HEK293 (cell line): ENCODE measurements around the gene CSTPP1.
A peak's percentile ranks its signal among the peaks of the same experiment; 100 is the strongest.

Experiments used
- BCL11B ChIP-seq: fragments of 450-650 bp; formaldehyde crosslinking; IDR thresholded peaks from 2 replicates; pipeline ENCODE4 v1.5.1; 2016; ENCODE audit warnings: low read depth, missing biosample characterization, missing genetic modification characterization
- FEZF1 ChIP-seq: fragments of 450-650 bp; formaldehyde crosslinking; IDR thresholded peaks from 2 replicates; pipeline ENCODE4 v1.5.1; 2016; ENCODE audit warnings: missing biosample characterization, missing genetic modification characterization
- HOXD13 ChIP-seq: sonication (generic); formaldehyde crosslinking; IDR thresholded peaks from 2 replicates; pipeline ENCODE4 v1.8.0; 2022; ENCODE audit warnings: missing genetic modification reagents, borderline replicate concordance
- PRDM1 ChIP-seq: fragments of 450-650 bp; formaldehyde crosslinking; IDR thresholded peaks from 2 replicates; pipeline ENCODE4; 2016; ENCODE audit warnings: missing biosample characterization, missing genetic modification characterization
- SALL2 ChIP-seq: fragments of 450-650 bp; formaldehyde crosslinking; IDR thresholded peaks from 2 replicates; pipeline ENCODE4 v1.5.0; 2017; ENCODE audit warnings: missing biosample characterization, mild to moderate bottlenecking, missing genetic modification characterization, borderline replicate concordance
- ZFP69B ChIP-seq: fragments of 450-650 bp; formaldehyde crosslinking; IDR thresholded peaks from 2 replicates; pipeline ENCODE4 v1.5.1; 2016; ENCODE audit warnings: missing biosample characterization, missing genetic modification characterization
- ZNF112 ChIP-seq: fragments of 450-650 bp; formaldehyde crosslinking; IDR thresholded peaks from 2 replicates; pipeline ENCODE4 v1.5.0; 2017; ENCODE audit warnings: missing biosample characterization, missing genetic modification characterization
- ZNF184 ChIP-seq: fragments of 450-650 bp; IDR thresholded peaks from 2 replicates; pipeline ENCODE4 v1.5.1; 2018; ENCODE audit warnings: missing biosample characterization, mild to moderate bottlenecking, missing genetic modification characterization
- ZNF221 ChIP-seq: fragments of 450-650 bp; formaldehyde crosslinking; IDR thresholded peaks from 2 replicates; pipeline ENCODE4 v1.5.1; 2017; ENCODE audit warnings: missing biosample characterization, missing genetic modification characterization, borderline replicate concordance
- ZNF501 ChIP-seq: fragments of 450-650 bp; formaldehyde crosslinking; IDR thresholded peaks from 2 replicates; pipeline ENCODE4 v1.5.1; 2016; ENCODE audit warnings: missing biosample characterization, missing genetic modification characterization
- ZNF544 ChIP-seq: fragments of 450-650 bp; formaldehyde crosslinking; IDR thresholded peaks from 2 replicates; pipeline ENCODE4 v1.5.0; 2017; ENCODE audit warnings: missing biosample characterization, missing genetic modification characterization
- ZNF548 ChIP-seq: fragments of 450-650 bp; formaldehyde crosslinking; IDR thresholded peaks from 2 replicates; pipeline ENCODE4 v1.5.1; 2016; ENCODE audit warnings: missing biosample characterization, missing genetic modification characterization
- ZNF585B ChIP-seq: fragments of 450-650 bp; formaldehyde crosslinking; IDR thresholded peaks from 2 replicates; pipeline ENCODE4 v1.5.1; 2016; ENCODE audit warnings: missing biosample characterization, missing genetic modification characterization
- ZNF701 ChIP-seq: fragments of 450-650 bp; formaldehyde crosslinking; IDR thresholded peaks from 2 replicates; pipeline ENCODE4 v1.5.1; 2016; ENCODE audit warnings: missing biosample characterization, missing genetic modification characterization
- ZNF776 ChIP-seq: fragments of 450-650 bp; formaldehyde crosslinking; IDR thresholded peaks from 2 replicates; pipeline ENCODE4 v1.5.0; 2017; ENCODE audit warnings: missing biosample characterization, missing genetic modification characterization, borderline replicate concordance
- TF ChIP-seq, protein P1 (sequence below): fragments of 450-650 bp; IDR thresholded peaks from 2 replicates; pipeline ENCODE4 v1.5.1; 2018; ENCODE audit warnings: missing biosample characterization, missing genetic modification characterization
- TF ChIP-seq, protein P2 (sequence below): fragments of 450-650 bp; formaldehyde crosslinking; IDR thresholded peaks from 2 replicates; pipeline ENCODE4 v1.5.1; 2016; ENCODE audit warnings: missing biosample characterization, missing genetic modification characterization
- TF ChIP-seq, protein P3 (sequence below): fragments of 450-650 bp; formaldehyde crosslinking; IDR thresholded peaks from 2 replicates; pipeline ENCODE4 v1.5.1; 2016; ENCODE audit warnings: missing biosample characterization, missing genetic modification characterization
- TF ChIP-seq, protein P4 (sequence below): fragments of 450-650 bp; formaldehyde crosslinking; IDR thresholded peaks from 2 replicates; pipeline ENCODE4 v1.5.1; 2017; ENCODE audit warnings: missing biosample characterization, missing genetic modification characterization
- TF ChIP-seq, protein P5 (sequence below): IDR thresholded peaks from 2 replicates; pipeline ENCODE4 v1.6.1; 2011; ENCODE audit warnings: mild to moderate bottlenecking, low read depth, low read length, borderline replicate concordance
- TF ChIP-seq, protein P6 (sequence below): fragments of 450-650 bp; formaldehyde crosslinking; conservative IDR thresholded peaks from 2 replicates; pipeline ENCODE4 v1.5.1; 2016; ENCODE audit warnings: low read depth, missing biosample characterization, missing genetic modification characterization

The CSTPP1 gene

DNA sequence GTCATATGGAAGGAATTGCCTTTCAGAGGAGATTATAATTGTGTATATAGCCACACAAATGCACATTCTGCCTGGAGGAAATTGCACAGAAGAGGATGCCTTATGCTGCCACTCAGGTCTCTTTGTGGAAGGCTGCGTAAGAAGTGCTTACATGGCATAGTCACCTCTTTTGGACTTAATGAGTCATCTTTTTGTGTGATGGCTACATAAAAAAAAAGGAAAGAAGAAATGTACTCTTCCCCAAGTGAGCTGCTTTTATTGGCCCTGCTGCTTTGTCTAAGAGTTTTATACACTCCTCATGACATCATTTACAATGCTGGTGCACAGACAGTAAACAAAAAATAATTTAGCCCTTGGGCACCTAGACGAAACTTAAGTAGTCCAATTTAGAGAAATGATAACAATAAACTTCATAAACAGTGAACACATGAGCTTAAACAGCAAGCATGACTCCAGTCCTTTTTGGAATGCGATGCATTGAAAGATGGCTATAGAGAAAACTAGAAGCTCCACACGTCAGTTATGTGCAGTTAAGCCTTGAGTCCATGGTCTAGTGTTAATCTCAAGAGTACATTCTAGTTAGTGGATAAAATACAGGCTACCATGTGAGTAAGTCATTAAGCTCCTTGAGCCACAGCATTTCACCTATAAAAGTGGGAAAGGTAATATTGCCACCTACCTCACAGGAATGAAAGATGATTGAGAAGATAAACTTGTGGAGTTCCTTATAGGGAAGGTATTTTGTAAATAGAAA, 12.0 kb downstream of the CSTPP1 start (continued):
- no peak for TF ChIP-seq PRDM1 (tag by site-specific recombination)
- TF ChIP-seq, protein P1, sequence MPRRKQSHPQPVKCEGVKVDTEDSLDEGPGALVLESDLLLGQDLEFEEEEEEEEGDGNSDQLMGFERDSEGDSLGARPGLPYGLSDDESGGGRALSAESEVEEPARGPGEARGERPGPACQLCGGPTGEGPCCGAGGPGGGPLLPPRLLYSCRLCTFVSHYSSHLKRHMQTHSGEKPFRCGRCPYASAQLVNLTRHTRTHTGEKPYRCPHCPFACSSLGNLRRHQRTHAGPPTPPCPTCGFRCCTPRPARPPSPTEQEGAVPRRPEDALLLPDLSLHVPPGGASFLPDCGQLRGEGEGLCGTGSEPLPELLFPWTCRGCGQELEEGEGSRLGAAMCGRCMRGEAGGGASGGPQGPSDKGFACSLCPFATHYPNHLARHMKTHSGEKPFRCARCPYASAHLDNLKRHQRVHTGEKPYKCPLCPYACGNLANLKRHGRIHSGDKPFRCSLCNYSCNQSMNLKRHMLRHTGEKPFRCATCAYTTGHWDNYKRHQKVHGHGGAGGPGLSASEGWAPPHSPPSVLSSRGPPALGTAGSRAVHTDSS (tag by site-specific recombination), result no peak
- TF ChIP-seq ZNF544 (tag by site-specific recombination), result no peak
- TF ChIP-seq, protein P2, sequence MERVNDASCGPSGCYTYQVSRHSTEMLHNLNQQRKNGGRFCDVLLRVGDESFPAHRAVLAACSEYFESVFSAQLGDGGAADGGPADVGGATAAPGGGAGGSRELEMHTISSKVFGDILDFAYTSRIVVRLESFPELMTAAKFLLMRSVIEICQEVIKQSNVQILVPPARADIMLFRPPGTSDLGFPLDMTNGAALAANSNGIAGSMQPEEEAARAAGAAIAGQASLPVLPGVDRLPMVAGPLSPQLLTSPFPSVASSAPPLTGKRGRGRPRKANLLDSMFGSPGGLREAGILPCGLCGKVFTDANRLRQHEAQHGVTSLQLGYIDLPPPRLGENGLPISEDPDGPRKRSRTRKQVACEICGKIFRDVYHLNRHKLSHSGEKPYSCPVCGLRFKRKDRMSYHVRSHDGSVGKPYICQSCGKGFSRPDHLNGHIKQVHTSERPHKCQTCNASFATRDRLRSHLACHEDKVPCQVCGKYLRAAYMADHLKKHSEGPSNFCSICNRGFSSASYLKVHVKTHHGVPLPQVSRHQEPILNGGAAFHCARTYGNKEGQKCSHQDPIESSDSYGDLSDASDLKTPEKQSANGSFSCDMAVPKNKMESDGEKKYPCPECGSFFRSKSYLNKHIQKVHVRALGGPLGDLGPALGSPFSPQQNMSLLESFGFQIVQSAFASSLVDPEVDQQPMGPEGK (tag by site-specific recombination), result no peak; the same call in 1 of the 2 replicates
- TF ChIP-seq ZNF184 (tag by site-specific recombination), result peak; percentile 90
- TF ChIP-seq ZFP69B (tag by site-specific recombination), result 0 out of 2 replicates have a peak, but pooled peaks have one; percentile 54
- no peak for TF ChIP-seq ZNF776 (tag by site-specific recombination)
- TF ChIP-seq, protein P3, sequence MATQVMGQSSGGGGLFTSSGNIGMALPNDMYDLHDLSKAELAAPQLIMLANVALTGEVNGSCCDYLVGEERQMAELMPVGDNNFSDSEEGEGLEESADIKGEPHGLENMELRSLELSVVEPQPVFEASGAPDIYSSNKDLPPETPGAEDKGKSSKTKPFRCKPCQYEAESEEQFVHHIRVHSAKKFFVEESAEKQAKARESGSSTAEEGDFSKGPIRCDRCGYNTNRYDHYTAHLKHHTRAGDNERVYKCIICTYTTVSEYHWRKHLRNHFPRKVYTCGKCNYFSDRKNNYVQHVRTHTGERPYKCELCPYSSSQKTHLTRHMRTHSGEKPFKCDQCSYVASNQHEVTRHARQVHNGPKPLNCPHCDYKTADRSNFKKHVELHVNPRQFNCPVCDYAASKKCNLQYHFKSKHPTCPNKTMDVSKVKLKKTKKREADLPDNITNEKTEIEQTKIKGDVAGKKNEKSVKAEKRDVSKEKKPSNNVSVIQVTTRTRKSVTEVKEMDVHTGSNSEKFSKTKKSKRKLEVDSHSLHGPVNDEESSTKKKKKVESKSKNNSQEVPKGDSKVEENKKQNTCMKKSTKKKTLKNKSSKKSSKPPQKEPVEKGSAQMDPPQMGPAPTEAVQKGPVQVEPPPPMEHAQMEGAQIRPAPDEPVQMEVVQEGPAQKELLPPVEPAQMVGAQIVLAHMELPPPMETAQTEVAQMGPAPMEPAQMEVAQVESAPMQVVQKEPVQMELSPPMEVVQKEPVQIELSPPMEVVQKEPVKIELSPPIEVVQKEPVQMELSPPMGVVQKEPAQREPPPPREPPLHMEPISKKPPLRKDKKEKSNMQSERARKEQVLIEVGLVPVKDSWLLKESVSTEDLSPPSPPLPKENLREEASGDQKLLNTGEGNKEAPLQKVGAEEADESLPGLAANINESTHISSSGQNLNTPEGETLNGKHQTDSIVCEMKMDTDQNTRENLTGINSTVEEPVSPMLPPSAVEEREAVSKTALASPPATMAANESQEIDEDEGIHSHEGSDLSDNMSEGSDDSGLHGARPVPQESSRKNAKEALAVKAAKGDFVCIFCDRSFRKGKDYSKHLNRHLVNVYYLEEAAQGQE (tag by site-specific recombination), result no peak
- no peak for TF ChIP-seq ZNF112 (tag by site-specific recombination)
- TF ChIP-seq, protein P4, sequence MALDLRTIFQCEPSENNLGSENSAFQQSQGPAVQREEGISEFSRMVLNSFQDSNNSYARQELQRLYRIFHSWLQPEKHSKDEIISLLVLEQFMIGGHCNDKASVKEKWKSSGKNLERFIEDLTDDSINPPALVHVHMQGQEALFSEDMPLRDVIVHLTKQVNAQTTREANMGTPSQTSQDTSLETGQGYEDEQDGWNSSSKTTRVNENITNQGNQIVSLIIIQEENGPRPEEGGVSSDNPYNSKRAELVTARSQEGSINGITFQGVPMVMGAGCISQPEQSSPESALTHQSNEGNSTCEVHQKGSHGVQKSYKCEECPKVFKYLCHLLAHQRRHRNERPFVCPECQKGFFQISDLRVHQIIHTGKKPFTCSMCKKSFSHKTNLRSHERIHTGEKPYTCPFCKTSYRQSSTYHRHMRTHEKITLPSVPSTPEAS (tag by site-specific recombination), result peak; percentile 17; the same call in 1 of the 2 replicates
- peak; percentile 39; the same call in 1 of the 2 replicates for TF ChIP-seq ZNF501 (tag by site-specific recombination)
- no peak for TF ChIP-seq ZNF548 (tag by site-specific recombination)
- peak; percentile 99 for TF ChIP-seq HOXD13
- no peak for TF ChIP-seq SALL2 (tag by site-specific recombination)
- TF ChIP-seq FEZF1, result peak; percentile 99
- TF ChIP-seq, protein P5, sequence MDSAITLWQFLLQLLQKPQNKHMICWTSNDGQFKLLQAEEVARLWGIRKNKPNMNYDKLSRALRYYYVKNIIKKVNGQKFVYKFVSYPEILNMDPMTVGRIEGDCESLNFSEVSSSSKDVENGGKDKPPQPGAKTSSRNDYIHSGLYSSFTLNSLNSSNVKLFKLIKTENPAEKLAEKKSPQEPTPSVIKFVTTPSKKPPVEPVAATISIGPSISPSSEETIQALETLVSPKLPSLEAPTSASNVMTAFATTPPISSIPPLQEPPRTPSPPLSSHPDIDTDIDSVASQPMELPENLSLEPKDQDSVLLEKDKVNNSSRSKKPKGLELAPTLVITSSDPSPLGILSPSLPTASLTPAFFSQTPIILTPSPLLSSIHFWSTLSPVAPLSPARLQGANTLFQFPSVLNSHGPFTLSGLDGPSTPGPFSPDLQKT, result no peak
- TF ChIP-seq, protein P6, sequence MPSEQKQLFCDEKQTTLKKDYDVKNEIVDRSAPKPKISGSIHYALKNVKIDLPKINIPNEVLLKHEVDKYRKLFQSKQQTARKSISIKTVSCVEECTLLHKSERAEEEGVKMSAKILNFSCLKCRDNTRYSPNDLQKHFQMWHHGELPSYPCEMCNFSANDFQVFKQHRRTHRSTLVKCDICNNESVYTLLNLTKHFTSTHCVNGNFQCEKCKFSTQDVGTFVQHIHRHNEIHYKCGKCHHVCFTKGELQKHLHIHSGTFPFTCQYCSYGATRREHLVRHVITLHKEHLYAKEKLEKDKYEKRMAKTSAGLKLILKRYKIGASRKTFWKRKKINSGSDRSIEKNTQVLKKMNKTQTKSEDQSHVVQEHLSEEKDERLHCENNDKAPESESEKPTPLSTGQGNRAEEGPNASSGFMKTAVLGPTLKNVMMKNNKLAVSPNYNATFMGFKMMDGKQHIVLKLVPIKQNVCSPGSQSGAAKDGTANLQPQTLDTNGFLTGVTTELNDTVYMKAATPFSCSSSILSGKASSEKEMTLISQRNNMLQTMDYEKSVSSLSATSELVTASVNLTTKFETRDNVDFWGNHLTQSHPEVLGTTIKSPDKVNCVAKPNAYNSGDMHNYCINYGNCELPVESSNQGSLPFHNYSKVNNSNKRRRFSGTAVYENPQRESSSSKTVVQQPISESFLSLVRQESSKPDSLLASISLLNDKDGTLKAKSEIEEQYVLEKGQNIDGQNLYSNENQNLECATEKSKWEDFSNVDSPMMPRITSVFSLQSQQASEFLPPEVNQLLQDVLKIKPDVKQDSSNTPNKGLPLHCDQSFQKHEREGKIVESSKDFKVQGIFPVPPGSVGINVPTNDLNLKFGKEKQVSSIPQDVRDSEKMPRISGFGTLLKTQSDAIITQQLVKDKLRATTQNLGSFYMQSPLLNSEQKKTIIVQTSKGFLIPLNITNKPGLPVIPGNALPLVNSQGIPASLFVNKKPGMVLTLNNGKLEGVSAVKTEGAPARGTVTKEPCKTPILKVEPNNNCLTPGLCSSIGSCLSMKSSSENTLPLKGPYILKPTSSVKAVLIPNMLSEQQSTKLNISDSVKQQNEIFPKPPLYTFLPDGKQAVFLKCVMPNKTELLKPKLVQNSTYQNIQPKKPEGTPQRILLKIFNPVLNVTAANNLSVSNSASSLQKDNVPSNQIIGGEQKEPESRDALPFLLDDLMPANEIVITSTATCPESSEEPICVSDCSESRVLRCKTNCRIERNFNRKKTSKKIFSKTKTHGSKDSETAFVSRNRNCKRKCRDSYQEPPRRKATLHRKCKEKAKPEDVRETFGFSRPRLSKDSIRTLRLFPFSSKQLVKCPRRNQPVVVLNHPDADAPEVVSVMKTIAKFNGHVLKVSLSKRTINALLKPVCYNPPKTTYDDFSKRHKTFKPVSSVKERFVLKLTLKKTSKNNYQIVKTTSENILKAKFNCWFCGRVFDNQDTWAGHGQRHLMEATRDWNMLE (tag by site-specific recombination), result peak; percentile 42; the same call in 1 of the 2 replicates
- TF ChIP-seq ZNF585B (tag by site-specific recombination), result no peak
- no peak for TF ChIP-seq ZNF701 (tag by site-specific recombination)
- no peak for TF ChIP-seq BCL11B (tag by site-specific recombination)
- TF ChIP-seq ZNF221 (tag by site-specific recombination), result no peak
